Activated T-cell treated with anti-CD3 and anti-CD28 coated beads, Interleukin-2, amount 50 U/mL, for 72 hours (primary cell): ENCODE data around the gene EPG5. TPM values are rescaled to one million over a fixed set of nuclear protein-coding genes. Genes with fewer than 3 reads are reported as not detected.
A peak's percentile ranks its signal among the peaks of the same experiment; 100 is the strongest.
"Not testable (repeated sequence)": the region's sequence is repeated elsewhere in the genome, so short reads cannot be mapped to it uniquely, and the experiment has no call there.

Experiments
- ATAC-seq, 2 donors: fragments of 150-1000 bp; cut with Tn5 transposase; replicated peaks in 1 of 2; 2 replicates each; pipeline ENCODE4 v1.10.0; 2021; ENCODE audit warnings: moderate library complexity in 2 of 2, mild to moderate bottlenecking in 1 of 2
- DNase-seq, 2 donors: peaks; one replicate each; pipeline ENCODE4 v3.0.0; 2021 to 2022; ENCODE audit warnings: mixed read lengths in 1 of 2
- H3K27ac Mint-ChIP-seq: one replicate; pipeline ENCODE4 v1.8.0; 2022; ENCODE audit warnings: mild to moderate bottlenecking, moderate library complexity, mixed read lengths
- H3K27me3 Mint-ChIP-seq: one replicate; pipeline ENCODE4 v1.8.0; 2022; ENCODE audit warnings: low read depth, mixed read lengths
- H3K36me3 Mint-ChIP-seq, 2 donors: one replicate each; pipeline ENCODE4 v1.8.0; 2022; ENCODE audit warnings: mixed read lengths in 2 of 2, mild to moderate bottlenecking in 1 of 2; ENCODE audit not compliant: insufficient read depth in 2 of 2
- H3K4me1 Mint-ChIP-seq: one replicate; pipeline ENCODE4 v1.8.0; 2022; ENCODE audit warnings: low read depth, mixed read lengths
- H3K4me3 Mint-ChIP-seq, 2 donors: one replicate each; pipeline ENCODE4 v1.8.0; 2022; ENCODE audit warnings: mild to moderate bottlenecking in 2 of 2, mixed read lengths in 2 of 2, moderate library complexity in 2 of 2
- H3K9me3 Mint-ChIP-seq, 2 donors: one replicate each; pipeline ENCODE4 v1.8.0; 2022; ENCODE audit warnings: mixed read lengths in 2 of 2
- total RNA-seq, 2 donors: library from RNA; stranded (reverse); gene quantifications; one replicate each; pipeline ENCODE4 v1.2.3, GENCODE V29; 2022

Gene EPG5
- total RNA-seq, 2 donors from 2014 or later = 22.2 to 27.0 TPM

DNA sequence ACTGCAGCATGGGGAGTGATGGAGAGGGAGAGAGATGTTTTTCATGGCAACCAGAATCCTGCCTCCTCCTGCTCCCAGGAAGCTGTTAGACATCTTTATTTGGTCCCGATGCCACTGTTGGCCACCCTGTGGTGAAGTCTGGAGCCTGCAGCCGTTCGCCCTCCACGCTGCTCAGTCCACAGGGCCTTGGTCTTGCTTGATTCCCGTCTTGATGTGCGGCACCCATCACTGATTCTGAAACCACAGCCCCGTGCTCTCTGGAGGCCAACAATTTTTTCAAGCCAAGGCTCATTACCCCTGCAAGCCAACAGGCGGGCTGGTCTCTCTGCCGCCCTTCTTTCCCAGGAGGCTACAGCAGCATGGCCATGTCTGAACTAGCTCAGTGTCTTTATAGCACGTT, 117.1 kb downstream of the EPG5 start:
- H3K36me3 Mint-ChIP-seq = peaks cover 0 to 7% of the 10 kb centered on the region in 2 donors

DNA sequence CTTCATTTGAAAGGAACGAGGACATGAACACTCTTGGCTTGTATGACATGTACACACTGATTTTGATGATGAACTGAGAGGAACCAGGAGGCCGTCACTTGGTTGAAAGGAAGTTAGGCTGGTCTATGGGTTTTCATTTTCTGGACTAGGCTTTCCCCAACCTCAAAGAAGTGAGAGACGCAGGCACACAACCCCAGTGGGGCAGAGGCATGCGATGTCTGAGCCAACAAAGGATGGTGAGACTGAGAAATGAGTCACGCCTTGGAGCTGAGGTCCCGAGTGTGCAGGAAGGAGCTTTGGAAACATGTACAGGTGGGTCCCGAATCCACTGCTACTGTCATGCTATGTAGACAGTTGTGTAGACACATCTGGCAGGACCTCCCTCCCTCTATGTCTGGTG, 117.6 kb downstream of the EPG5 start:
- H3K36me3 Mint-ChIP-seq = peaks cover 0 to 7% of the 10 kb centered on the region in 2 donors
- no peaks in the 10 kb centered on the region for H3K9me3 Mint-ChIP-seq
- DNase-seq (no peak), ATAC-seq (peak; percentile 17 to 20)
- peak overlapping the region; percentile 15 for H3K27ac Mint-ChIP-seq
- H3K4me3 Mint-ChIP-seq = no peak overlapping the region
- peaks cover 9% of the 10 kb centered on the region for H3K4me1 Mint-ChIP-seq
- no peaks in the 10 kb centered on the region for H3K27me3 Mint-ChIP-seq

More for the DNA sequence above, 117.1 kb downstream of the EPG5 start:
- no peak for ATAC-seq
- H3K27ac Mint-ChIP-seq = no peak overlapping the region
- no peaks in the 10 kb centered on the region for H3K27me3 Mint-ChIP-seq
- H3K9me3 Mint-ChIP-seq = no peaks in the 10 kb centered on the region
- peaks cover 9% of the 10 kb centered on the region for H3K4me1 Mint-ChIP-seq
- no peak for DNase-seq
- H3K4me3 Mint-ChIP-seq = no peak overlapping the region

DNA sequence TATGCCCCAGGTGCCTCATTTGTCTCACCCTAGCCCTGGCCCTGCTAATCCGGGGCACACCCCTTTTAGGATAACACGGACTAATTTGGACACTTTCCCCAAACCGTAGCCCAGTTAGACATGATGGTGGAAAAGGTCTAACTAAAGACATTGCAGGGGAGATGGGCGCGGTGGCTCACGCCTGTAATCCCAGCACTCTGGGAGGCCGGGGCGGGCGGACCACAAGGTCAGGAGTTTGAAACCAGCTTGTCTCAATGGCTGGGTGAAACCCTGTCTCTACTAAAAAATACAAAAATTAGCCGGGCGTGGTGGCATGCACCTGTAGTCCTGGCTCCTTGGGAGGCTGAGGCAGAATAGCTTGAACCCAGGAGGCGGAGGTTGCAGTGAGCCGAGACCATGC, 118.5 kb downstream of the EPG5 start:
- H3K27me3 Mint-ChIP-seq, H3K4me1 Mint-ChIP-seq, ATAC-seq, DNase-seq, H3K27ac Mint-ChIP-seq, H3K4me3 Mint-ChIP-seq, H3K36me3 Mint-ChIP-seq, H3K9me3 Mint-ChIP-seq: not testable (repeated sequence)

DNA sequence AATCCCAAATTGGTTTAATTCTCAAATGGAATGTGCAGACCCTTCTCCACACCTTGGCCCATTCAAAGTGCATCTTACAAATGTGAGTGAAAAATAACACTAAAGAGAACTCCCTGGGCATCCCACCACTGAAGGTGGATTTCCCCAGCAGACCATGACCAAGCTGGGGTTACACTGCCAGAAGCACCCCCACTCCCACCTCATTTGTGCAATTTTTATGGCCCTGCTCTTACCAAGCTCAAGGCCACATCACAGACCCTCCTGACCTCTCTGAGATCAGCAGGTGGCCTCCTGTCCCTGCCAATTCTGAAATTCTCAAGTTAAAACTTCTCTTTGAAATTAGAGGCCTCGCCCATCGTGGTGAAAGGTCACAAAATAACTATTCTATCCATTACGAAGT, 120.0 kb downstream of the EPG5 start:
- Mint-ChIP-seq H3K27me3 (no peaks in the 10 kb centered on the region), H3K9me3 (no peaks in the 10 kb centered on the region), H3K4me1 (peaks cover 9% of the 10 kb centered on the region), H3K36me3 (peaks cover 0 to 4% of the 10 kb centered on the region in 2 donors), H3K4me3 (no peak overlapping the region), H3K27ac (no peak overlapping the region)
- DNase-seq (no peak), ATAC-seq (no peak)

DNA sequence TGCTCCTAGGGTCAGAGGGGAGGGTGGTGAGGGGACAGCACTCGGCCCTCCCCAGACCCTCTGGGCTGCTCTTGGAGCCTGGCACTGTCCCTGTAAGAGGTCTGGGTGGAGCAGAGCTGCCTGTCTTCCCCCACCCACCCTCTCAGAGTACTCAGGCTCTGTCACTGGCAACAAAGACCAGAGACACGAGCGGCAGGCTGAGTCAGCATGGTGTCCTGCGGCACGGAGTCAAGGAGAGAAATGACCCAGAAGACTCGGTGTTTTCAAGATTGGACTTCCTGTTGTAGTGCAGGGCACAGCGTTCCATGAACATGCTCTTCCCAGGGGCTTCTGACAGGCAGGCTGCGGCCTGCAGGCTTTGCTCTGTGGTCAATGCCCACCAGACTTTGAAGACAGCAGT, 121.7 kb downstream of the EPG5 start:
- no peak overlapping the region for H3K4me3 Mint-ChIP-seq
- peaks cover 9% of the 10 kb centered on the region for H3K4me1 Mint-ChIP-seq
- no peak overlapping the region for H3K27ac Mint-ChIP-seq
- ATAC-seq (no peak), DNase-seq (no peak)
- peaks cover 5% of the 10 kb centered on the region for H3K27me3 Mint-ChIP-seq
- no peaks in the 10 kb centered on the region for H3K9me3 Mint-ChIP-seq
- H3K36me3 Mint-ChIP-seq = peaks cover 0 to 4% of the 10 kb centered on the region in 2 donors

DNA sequence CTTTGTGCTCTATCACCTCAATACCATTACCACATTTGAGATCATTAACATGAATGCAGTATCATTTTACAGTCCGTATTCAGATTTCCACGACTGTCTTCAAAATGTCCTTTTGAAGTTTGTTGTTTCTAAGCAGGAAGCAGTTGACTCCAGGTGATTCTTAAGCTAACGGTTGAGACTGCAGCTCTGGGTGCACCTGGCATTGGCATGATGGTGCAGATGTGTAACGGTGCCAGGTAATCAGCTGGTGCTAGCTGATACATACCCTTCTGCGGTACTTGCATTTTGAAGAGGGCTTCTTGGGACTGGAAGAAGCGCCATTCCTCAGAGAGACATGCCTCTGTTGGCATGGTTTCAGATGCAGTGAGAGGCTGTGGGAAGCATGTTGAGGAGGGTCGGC, 122.2 kb downstream of the EPG5 start:
- H3K4me1 Mint-ChIP-seq = peaks cover 9% of the 10 kb centered on the region
- H3K36me3 Mint-ChIP-seq = peaks cover 0 to 4% of the 10 kb centered on the region in 2 donors
- no peak overlapping the region for H3K27ac Mint-ChIP-seq
- DNase-seq (no peak), ATAC-seq (no peak)
- no peaks in the 10 kb centered on the region for H3K9me3 Mint-ChIP-seq
- no peak overlapping the region for H3K4me3 Mint-ChIP-seq
- peaks cover 10% of the 10 kb centered on the region for H3K27me3 Mint-ChIP-seq

DNA sequence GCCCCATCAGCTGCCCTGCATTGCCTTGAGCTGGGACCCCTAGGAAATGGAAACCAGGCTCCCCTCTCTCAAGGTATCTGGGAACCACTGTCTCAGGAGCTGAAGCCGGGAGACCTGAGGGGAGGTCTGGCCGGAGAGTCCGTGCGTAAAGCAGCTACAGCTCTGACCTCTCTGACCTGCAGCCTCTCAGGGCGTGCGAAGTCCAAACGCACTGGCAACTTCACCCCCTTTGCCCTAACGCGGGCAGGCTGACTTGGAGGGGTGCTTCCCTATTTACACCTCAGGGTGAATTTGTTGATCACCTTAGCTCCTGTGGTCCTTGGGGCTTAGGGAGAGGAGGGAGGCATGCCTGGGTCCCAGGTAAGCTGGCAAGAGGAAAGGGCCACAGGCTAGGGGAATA, 124.1 kb downstream of the EPG5 start:
- no peaks in the 10 kb centered on the region for H3K36me3 Mint-ChIP-seq
- ATAC-seq (no peak), DNase-seq (no peak)
- H3K27me3 Mint-ChIP-seq = peaks cover 20% of the 10 kb centered on the region
- peaks cover 5% of the 10 kb centered on the region for H3K4me1 Mint-ChIP-seq
- no peak overlapping the region for H3K4me3 Mint-ChIP-seq
- H3K27ac Mint-ChIP-seq = no peak overlapping the region
- H3K9me3 Mint-ChIP-seq = no peaks in the 10 kb centered on the region

DNA sequence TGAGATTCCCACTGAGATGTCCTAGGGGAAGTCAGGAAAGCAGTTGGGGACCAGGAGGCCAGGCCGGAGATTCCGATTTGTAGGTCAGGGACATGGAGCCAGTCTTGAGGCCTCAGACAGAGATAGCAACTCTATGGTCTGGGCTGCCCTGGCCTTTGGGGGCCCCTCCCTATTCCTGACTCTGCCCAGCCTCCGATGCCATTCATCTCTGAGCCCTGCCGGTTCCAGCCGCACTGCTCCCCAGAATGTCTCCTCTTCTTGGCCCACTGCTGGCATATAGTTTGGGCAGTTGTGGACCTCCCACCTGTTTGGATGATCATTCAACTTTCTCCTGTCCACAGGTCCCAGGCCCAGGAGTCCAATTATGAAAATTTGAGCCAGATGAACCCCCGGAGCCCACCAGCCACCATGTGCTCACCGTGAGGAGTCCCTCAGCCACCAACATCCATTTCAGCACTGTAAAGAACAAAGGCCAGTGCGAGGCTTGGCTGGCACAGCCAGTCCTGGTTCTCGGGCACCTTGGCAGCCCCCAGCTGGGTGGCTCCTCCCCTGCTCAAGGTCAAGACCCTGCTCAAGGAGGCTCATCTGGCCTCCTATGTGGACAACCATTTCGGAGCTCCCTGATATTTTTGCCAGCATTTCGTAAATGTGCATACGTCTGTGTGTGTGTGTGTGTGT, 125.2 kb downstream of the EPG5 start:
- no peak overlapping the region for H3K4me3 Mint-ChIP-seq
- H3K36me3 Mint-ChIP-seq = no peaks in the 10 kb centered on the region
- H3K4me1 Mint-ChIP-seq = peaks cover 7% of the 10 kb centered on the region
- peaks cover 23% of the 10 kb centered on the region for H3K27me3 Mint-ChIP-seq
- H3K27ac Mint-ChIP-seq = no peak overlapping the region
- ATAC-seq (no peak), DNase-seq (no peak)
- H3K9me3 Mint-ChIP-seq = no peaks in the 10 kb centered on the region

DNA sequence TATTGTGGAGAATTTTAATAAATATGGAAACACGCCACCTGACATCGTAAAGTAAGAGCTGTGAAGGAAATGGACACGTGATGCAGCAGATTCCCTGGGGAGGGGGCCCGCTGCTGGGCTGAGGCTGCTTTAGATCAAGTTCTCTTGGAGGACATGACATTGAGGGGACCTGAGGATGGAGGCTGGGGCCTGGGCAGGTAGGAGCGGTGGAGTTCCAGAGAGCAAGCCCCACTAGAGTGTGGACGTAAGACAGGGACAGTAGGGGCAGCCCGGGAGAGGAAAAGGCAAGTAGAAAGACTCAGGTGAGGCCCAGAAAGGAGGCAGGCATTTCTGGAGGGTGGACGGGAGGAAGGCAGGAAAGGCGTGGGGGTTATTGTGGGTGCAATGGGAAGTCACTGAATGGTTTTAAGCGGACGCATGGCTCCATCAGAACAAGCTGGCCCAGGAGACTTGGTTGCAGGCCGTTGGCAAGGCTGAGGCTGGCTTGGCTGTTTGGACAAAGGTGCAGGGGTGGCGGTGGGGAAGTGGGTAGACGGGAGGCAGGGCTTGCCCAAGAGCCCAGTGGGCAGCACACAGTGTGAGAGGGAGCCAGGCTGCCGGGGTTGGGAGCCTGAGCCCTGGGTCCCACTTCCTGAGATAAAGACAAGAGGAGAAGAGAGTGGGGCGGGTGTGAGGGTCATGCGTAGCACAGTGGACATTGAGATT, 125.9 kb downstream of the EPG5 start:
- Mint-ChIP-seq H3K27me3 (peaks cover 29% of the 10 kb centered on the region), H3K27ac (no peak overlapping the region), H3K4me3 (no peak overlapping the region), H3K9me3 (no peaks in the 10 kb centered on the region), H3K36me3 (no peaks in the 10 kb centered on the region), H3K4me1 (peaks cover 7% of the 10 kb centered on the region)
- ATAC-seq = no peak
- no peak for DNase-seq

DNA sequence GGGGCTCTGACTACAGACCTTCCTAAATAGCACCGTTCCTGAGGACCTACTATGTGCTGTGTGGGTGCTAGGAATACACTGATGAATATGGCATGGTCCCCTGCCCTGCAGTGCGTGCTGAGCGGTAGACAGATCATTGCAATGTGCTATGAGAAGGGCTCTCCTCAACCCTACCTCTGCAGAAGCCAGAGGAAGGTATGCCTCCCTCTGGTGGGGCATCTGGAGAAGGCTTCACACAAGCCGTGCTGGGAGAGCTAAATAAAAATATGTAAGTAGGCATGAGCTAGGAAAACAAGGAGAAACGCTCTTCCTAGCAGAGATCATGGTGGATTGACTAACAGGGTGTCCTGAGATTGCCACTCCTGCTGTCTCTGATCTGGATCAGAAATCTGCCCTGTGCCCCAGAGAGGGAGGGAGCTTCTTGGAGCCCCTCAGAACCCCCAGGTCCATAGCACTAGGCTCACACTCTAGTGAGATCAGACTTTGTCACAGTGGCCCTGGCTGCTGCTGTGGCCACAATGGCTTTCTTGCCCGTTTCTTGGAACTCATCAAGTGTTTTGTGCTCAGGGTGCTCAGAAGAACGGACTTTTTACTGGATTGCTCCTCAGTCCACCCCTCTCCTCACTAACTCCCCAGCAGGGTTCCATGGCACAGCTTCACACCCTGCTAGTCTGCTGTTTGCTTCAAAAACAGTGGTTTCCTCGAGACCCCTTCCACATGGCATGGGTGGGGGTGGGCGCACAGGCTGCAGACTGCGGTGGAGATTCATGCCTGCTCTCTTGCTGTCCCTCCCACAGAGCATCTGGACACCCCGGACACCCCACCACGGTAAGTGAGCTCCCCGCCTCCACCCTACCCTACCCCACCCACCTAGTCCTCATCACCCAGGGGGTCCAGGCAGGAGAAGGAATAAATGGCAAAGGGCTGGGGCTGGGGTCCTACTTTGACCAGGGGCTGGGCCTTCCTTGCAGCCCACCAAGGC, 127.4 kb downstream of the EPG5 start:
- peaks cover 44% of the 10 kb centered on the region for H3K27me3 Mint-ChIP-seq
- no peaks in the 10 kb centered on the region for H3K36me3 Mint-ChIP-seq
- peak; percentile 32 to 40 for DNase-seq
- peak; percentile 51 to 58 for ATAC-seq
- no peaks in the 10 kb centered on the region for H3K9me3 Mint-ChIP-seq
- peak overlapping the region; percentile 34 to 42 for H3K4me3 Mint-ChIP-seq
- H3K4me1 Mint-ChIP-seq = peaks cover 7% of the 10 kb centered on the region
- H3K27ac Mint-ChIP-seq = no peak overlapping the region

DNA sequence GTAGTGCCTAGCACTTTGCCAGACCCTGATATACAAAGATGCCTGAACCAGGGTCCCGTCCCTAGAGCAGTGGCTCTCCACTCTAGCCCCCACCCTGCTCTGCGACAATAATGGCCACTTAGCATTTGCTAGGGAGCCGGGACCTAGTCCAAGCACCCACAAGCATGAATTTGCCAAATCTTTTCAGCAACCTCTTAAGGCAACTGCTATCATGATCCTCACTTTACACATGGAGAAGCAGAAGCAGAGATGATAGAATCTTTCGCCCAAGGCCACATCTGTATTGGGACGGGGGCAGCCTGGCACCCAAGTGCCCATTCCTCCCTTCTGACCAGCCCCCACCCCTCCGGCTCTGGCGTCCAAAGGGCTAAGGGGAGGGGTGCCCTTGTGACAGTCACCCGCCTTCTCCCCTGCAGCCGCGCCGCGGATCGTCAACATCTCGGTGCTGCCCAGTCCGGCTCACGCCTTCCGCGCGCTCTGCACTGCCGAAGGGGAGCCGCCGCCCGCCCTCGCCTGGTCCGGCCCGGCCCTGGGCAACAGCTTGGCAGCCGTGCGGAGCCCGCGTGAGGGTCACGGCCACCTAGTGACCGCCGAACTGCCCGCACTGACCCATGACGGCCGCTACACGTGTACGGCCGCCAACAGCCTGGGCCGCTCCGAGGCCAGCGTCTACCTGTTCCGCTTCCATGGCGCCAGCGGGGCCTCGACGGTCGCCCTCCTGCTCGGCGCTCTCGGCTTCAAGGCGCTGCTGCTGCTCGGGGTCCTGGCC, 128.6 kb downstream of the EPG5 start:
- no peaks in the 10 kb centered on the region for H3K36me3 Mint-ChIP-seq
- no peak overlapping the region for H3K27ac Mint-ChIP-seq
- H3K27me3 Mint-ChIP-seq = peaks cover 46% of the 10 kb centered on the region
- ATAC-seq (no peak), DNase-seq (no peak)
- H3K4me1 Mint-ChIP-seq = peaks cover 7% of the 10 kb centered on the region
- peak overlapping the region; percentile 34 to 41 for H3K4me3 Mint-ChIP-seq
- no peaks in the 10 kb centered on the region for H3K9me3 Mint-ChIP-seq

DNA sequence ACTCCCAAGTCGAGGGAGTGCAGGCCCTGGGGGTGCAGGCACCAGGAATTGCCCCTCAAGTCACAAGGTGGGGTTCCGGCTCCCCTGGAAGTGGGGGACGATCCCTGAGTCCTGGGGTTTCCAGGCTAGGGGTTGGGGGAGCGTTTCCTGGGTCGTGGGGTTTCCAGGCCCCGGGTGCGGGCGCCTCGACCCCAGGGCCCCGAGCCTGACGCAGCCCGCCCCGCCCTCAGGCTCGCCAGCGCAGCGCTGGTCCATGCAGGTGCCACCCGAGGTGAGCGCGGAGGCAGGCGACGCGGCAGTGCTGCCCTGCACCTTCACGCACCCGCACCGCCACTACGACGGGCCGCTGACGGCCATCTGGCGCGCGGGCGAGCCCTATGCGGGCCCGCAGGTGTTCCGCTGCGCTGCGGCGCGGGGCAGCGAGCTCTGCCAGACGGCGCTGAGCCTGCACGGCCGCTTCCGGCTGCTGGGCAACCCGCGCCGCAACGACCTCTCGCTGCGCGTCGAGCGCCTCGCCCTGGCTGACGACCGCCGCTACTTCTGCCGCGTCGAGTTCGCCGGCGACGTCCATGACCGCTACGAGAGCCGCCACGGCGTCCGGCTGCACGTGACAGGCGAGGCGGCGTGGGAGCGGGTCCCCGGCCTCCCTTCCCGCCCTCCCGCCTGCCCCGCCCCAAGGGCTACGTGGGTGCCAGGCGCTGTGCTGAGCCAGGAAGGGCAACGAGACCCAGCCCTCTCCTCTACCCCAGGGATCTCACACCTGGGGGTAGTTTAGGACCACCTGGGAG, 129.7 kb downstream of the EPG5 start:
- ATAC-seq (peak; percentile 79 to 91), DNase-seq (peak; percentile 65 to 77)
- Mint-ChIP-seq H3K36me3 (no peaks in the 10 kb centered on the region), H3K27ac (no peak overlapping the region), H3K27me3 (peaks cover 46% of the 10 kb centered on the region), H3K4me3 (peak overlapping the region; percentile 34 to 41), H3K4me1 (peaks cover 7% of the 10 kb centered on the region), H3K9me3 (no peaks in the 10 kb centered on the region)
